ENCODE measurements around the gene SSBP3. TPM values are rescaled to one million over a fixed set of nuclear protein-coding genes. Genes with fewer than 3 reads are reported as not detected.

The SSBP3 gene
- polyA plus RNA-seq, 1 of the 3 experiments (the other 2 are of a cell fraction) = 26.2 TPM

- CTCF ChIA-PET = interaction anchor here (0.9 kb wide), 1 partner anchor 21 kb away, joined by 4 read pairs; no protein-coding TSS in a partner anchor
- H3K27ac ChIP-seq (ENCODE audit: low read depth in 2 of 2, low read length in 1 of 2) = peak overlapping the region in 1 of 2 experiments; percentile 87; a peak in 3 of 4 replicates
- WGBS (ENCODE audit: low lambda C conversion rate) = 28% methylated on average over 5 of the region's 5 CpGs
- H3K4me2 ChIP-seq = peak overlapping the region; percentile 54; the same call in 1 of the 2 replicates
- peaks cover 28 to 34% of the 10 kb centered on the region in 2 experiments for H3K4me1 ChIP-seq (ENCODE audit: control insufficient read depth in 1 of 2, insufficient read depth in 2 of 2, low read depth in 1 of 2, low read length in 1 of 2)
- peaks cover 15% of the 10 kb centered on the region for H3F3A ChIP-seq (replicated peaks; ENCODE audit: insufficient read depth)
- no peak overlapping the region for H3K4me3 ChIP-seq (ENCODE audit: low read depth in 2 of 2, low read length in 1 of 2)
- POLR2A ChIA-PET = no interaction called here
- peak overlapping the region; percentile 47; the same call in 1 of the 2 replicates for H3K9ac ChIP-seq
- no peaks in the 10 kb centered on the region for H4K20me1 ChIP-seq (ENCODE audit: insufficient read depth)
- TF ChIP-seq, protein P1, sequence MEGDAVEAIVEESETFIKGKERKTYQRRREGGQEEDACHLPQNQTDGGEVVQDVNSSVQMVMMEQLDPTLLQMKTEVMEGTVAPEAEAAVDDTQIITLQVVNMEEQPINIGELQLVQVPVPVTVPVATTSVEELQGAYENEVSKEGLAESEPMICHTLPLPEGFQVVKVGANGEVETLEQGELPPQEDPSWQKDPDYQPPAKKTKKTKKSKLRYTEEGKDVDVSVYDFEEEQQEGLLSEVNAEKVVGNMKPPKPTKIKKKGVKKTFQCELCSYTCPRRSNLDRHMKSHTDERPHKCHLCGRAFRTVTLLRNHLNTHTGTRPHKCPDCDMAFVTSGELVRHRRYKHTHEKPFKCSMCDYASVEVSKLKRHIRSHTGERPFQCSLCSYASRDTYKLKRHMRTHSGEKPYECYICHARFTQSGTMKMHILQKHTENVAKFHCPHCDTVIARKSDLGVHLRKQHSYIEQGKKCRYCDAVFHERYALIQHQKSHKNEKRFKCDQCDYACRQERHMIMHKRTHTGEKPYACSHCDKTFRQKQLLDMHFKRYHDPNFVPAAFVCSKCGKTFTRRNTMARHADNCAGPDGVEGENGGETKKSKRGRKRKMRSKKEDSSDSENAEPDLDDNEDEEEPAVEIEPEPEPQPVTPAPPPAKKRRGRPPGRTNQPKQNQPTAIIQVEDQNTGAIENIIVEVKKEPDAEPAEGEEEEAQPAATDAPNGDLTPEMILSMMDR (IDR thresholded peaks at IDR 0.05) = no peak
- TF ChIP-seq RFX5 (IDR thresholded peaks at IDR 0.05; ENCODE audit: low read length) (no peak), TCF12 (IDR thresholded peaks at IDR 0.05) (peak; percentile 89), RCOR1 (IDR thresholded peaks at IDR 0.05; ENCODE audit: low read length) (no peak), NFIC (IDR thresholded peaks at IDR 0.05; ENCODE audit: borderline replicate concordance) (peak; percentile 79), EP300 (IDR thresholded peaks at IDR 0.05; ENCODE audit: borderline replicate concordance in 1 of 2, low read depth in 1 of 2, low read length in 1 of 2) (peak in 1 of 2 experiments; percentile 73; a peak in 1 of 4 replicates), EZH2phosphoT487 (IDR thresholded peaks at IDR 0.05; ENCODE audit: borderline replicate concordance, low read depth) (no peak), SMC3 (IDR thresholded peaks at IDR 0.05; ENCODE audit: low read depth, low read length) (no peak), RAD21 (IDR thresholded peaks at IDR 0.05; ENCODE audit: low read length) (no peak), RXRA (IDR thresholded peaks at IDR 0.05; ENCODE audit: borderline replicate concordance, low read depth) (peak; percentile 65; the same call in 1 of the 2 replicates), MXI1 (IDR thresholded peaks at IDR 0.05; ENCODE audit: low read depth, low read length) (no peak), TEAD4 (IDR thresholded peaks at IDR 0.05; ENCODE audit: borderline replicate concordance, insufficient read depth) (0 out of 2 replicates have a peak, but pooled peaks have one; percentile 48), FOXJ3 (CRISPR knock-in tag; IDR thresholded peaks at IDR 0.05) (no peak), FOXM1 (IDR thresholded peaks at IDR 0.05; ENCODE audit: low read depth) (no peak), PBX3 (IDR thresholded peaks at IDR 0.05) (peak; percentile 53), USF2 (IDR thresholded peaks at IDR 0.05; ENCODE audit: borderline replicate concordance, low read depth, low read length) (no peak), JUND (IDR thresholded peaks at IDR 0.05) (peak; percentile 85), GATA2 (CRISPR knock-in tag; IDR thresholded peaks at IDR 0.05) (no peak), GABPA (IDR thresholded peaks at IDR 0.05; ENCODE audit: low read depth) (no peak), FOSL2 (IDR thresholded peaks at IDR 0.05; ENCODE audit: borderline replicate concordance, low read depth) (peak; percentile 96), ELF1 (IDR thresholded peaks at IDR 0.05) (0 out of 2 replicates have a peak, but pooled peaks have one; percentile 28)
- TF ChIP-seq, protein P2, sequence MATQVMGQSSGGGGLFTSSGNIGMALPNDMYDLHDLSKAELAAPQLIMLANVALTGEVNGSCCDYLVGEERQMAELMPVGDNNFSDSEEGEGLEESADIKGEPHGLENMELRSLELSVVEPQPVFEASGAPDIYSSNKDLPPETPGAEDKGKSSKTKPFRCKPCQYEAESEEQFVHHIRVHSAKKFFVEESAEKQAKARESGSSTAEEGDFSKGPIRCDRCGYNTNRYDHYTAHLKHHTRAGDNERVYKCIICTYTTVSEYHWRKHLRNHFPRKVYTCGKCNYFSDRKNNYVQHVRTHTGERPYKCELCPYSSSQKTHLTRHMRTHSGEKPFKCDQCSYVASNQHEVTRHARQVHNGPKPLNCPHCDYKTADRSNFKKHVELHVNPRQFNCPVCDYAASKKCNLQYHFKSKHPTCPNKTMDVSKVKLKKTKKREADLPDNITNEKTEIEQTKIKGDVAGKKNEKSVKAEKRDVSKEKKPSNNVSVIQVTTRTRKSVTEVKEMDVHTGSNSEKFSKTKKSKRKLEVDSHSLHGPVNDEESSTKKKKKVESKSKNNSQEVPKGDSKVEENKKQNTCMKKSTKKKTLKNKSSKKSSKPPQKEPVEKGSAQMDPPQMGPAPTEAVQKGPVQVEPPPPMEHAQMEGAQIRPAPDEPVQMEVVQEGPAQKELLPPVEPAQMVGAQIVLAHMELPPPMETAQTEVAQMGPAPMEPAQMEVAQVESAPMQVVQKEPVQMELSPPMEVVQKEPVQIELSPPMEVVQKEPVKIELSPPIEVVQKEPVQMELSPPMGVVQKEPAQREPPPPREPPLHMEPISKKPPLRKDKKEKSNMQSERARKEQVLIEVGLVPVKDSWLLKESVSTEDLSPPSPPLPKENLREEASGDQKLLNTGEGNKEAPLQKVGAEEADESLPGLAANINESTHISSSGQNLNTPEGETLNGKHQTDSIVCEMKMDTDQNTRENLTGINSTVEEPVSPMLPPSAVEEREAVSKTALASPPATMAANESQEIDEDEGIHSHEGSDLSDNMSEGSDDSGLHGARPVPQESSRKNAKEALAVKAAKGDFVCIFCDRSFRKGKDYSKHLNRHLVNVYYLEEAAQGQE (IDR thresholded peaks at IDR 0.05; ENCODE audit: low read depth, low read length) = 0 out of 2 replicates have a peak, but pooled peaks have one; percentile 17
- H3K9me3 ChIP-seq = no peaks in the 10 kb centered on the region
- no peaks in the 10 kb centered on the region for H3K9me2 ChIP-seq
- no peaks in the 10 kb centered on the region for H3K79me2 ChIP-seq (ENCODE audit: insufficient read depth)
- no peaks in the 10 kb centered on the region for H3K27me3 ChIP-seq (ENCODE audit: insufficient read depth)
- no peak for DNase-seq
- H2AFZ ChIP-seq (ENCODE audit: low read depth) = no peak overlapping the region
- peaks cover 0 to 2% of the 10 kb centered on the region in 2 experiments for H3K36me3 ChIP-seq (replicated peaks in 1 of 2; ENCODE audit: control insufficient read depth in 1 of 2, insufficient read depth in 2 of 2, low read length in 1 of 2)
These were observed 152.7 kb downstream of the SSBP3 start for GRCh38 chr1:54253480-54253879.
